Middle frontal gyrus (tissue), 1 donor: ENCODE measurements around the gene TNK2.

ENCODE experiments used
- DNase-seq: peaks from one replicate; pipeline ENCODE4 v3.0.0-alpha.2; 2015; ENCODE audit warnings: low spot score; ENCODE audit errors: extremely low spot score

Gene TNK2

DNA sequence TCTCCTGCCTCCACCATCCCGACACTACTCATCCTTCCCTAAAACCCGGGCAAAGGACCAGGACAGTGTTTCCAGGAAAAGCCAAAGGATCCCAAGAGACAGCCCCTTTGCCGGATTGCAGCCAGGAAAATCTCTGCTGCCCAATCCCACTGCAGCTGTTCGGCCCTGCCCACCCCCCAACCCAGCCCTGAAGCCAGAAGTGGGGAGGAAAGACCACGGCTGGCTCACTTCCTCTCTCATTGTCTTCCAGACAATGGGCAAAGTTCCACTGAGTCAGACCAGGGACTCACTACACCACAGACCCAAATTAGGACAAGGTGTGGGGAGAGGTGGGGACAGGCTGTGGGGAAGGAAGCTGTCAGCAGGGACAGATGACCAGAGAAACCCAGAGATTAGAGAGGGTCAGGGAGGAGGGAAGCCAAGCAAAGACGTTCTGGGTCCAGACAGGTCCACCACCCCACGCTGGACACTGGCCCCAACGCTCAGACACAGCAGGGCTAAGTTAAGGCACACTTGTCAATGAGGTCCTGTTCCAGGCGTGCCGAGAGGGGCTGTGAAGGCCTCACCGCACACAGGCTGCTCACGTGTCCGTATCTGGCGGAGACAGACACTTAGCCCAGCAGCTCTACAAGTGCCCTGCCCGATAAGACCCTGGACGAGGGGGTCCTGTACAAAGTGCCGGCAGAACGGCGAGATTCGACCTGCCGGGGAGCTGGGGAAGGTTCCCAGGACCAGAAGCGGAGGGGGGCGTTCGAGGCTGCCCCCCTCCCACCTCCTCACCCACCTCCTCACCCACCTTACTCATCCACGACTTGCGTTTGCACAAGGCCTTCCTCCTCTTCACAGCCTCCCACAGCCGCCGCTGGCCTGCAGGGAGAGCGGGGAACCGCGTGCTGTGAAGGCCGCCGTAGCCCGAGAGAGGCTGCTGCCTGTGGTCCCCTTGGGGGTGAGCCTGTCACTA, 21.9 kb downstream of the TNK2 start:
- no peak for DNase-seq

DNA sequence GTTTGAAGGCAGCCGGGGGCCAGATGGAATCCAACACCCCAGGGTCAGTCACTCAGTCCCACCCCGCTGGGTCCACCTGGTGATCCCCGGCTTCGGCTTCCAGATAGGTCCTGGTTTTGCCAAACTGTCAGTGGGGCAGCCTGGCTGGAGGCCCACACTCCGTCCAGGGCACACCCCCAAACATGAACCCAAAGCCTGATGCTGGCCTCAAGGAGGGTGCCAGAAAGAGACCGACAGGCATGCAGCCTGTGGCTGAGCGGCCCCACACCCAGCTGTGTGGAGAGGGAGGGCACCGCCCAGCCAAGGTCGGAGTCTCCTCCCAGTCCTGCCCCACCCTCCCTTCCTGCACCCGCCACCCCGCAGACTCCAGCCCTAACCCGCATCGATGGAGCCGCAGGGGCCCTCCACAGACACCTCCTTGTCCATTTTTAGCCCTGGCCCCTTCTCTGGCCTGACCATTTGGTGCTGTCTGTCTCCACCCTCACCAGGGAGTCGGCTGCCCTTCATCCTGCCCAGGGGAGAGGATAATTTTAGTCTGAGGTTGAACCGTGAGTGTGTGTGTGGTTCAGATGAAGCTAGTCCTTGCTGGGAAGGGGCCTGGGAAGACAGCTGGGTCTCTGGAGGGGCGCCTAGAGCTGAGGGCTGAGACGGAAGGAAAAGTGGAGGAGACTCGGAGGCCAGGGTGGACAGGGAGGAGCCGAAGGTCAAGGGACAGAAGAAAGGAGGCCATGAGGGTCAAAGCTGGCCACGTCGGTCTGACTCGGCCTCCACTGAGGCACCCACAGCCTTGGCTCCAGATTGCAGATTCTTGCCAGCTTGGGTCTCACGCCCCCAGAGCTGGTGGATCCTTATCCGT, 23.1 kb downstream of the TNK2 start:
- no peak for DNase-seq

- no peak for DNase-seq
Measured at GRCh38 chr3:195884691-195885035, 23.7 kb downstream of the TNK2 start.

DNA sequence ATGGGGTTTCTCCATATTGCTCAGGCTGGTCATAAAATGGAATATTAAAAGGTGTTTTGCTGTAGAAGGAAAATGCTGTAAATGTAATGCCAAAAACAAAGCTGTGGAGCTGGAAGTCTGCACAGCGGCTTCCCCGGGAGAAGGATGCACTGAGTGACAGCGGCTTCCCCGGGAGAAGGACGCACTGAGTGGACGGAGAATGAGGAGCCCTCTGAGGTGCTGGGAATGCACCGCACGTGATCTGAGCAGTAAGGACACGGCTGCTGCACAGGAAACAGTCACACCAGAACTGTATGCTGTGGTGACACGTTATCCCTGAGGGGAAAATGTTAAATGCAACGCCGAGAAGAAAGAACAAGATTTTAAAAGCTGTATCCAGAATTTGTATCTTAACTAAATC, 24.6 kb downstream of the TNK2 start:
- DNase-seq: no peak

DNA sequence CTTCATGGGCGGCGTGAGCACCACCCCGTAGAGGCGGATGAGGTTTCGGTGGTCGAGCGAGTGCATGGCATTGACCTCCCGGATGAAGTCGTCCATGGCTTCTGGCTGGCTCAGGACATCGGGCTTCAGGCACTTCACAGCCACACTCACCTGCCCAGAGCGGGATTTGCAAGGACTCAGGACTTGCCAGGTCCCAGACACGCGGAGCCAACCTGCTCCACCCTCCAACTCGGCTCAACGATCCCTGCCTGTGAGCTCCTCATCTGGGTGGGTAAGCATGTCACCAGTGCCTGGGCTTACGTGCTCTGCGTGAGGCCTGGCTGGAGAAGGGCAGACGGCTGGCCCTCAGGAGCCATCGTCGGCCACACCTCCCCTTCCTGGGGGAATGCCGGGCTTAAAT, 25.2 kb downstream of the TNK2 start:
- no peak for DNase-seq

GRCh38 chr3:195882002-195882441, 26.3 kb downstream of the TNK2 start:
- no peak for DNase-seq

- no peak for DNase-seq
Measured at GRCh38 chr3:195881276-195881988, 26.9 kb downstream of the TNK2 start.

- DNase-seq: no peak
Measured at GRCh38 chr3:195880037-195880431, 28.3 kb downstream of the TNK2 start.

GRCh38 chr3:195879416-195880036, 28.8 kb downstream of the TNK2 start:
- DNase-seq: no peak

GRCh38 chr3:195878424-195879274, 29.7 kb downstream of the TNK2 start:
- no peak for DNase-seq

GRCh38 chr3:195877767-195878423, 30.5 kb downstream of the TNK2 start:
- DNase-seq: no peak

DNA sequence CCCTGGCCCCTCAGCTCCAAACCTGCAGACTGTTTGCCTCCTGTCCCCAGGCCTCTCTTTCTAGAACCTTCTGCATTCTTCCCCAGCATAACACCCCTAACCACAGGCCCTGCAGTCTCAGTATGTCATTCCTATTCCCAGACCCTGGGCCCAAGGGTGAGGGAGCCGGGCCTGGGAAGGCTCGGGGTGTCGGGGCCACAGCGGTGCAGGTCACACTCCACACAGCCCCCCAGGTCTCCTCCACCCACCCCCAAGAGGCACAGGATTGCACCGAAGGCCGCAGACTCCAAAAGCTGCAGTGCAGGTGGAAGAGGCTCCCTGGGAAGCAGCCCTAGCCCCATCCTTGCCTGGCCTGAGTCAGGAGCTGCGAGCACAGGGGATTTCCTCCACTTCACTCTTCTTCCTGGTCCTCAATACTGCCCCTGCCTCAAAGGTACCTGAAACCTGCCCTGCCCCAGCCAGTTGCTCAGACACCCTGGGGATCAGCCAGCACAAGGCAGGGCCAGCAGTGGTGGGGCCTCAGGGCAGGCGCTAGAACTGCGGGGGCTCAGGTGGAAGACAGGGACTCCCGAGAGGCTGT, 31.1 kb downstream of the TNK2 start:
- DNase-seq: no peak

- no peak for DNase-seq
Measured at GRCh38 chr3:195876297-195877064, 31.9 kb downstream of the TNK2 start.

GRCh38 chr3:195875482-195876236, 32.7 kb downstream of the TNK2 start:
- no peak for DNase-seq

GRCh38 chr3:195873971-195874370, 34.4 kb downstream of the TNK2 start:
- no peak for DNase-seq

- no peak for DNase-seq
Measured at GRCh38 chr3:195873281-195873887, 35.0 kb downstream of the TNK2 start.

GRCh38 chr3:195872800-195873199, 35.6 kb downstream of the TNK2 start:
- DNase-seq: no peak
